ENCODE data around the gene CITED1.

CITED1 gene

DNA sequence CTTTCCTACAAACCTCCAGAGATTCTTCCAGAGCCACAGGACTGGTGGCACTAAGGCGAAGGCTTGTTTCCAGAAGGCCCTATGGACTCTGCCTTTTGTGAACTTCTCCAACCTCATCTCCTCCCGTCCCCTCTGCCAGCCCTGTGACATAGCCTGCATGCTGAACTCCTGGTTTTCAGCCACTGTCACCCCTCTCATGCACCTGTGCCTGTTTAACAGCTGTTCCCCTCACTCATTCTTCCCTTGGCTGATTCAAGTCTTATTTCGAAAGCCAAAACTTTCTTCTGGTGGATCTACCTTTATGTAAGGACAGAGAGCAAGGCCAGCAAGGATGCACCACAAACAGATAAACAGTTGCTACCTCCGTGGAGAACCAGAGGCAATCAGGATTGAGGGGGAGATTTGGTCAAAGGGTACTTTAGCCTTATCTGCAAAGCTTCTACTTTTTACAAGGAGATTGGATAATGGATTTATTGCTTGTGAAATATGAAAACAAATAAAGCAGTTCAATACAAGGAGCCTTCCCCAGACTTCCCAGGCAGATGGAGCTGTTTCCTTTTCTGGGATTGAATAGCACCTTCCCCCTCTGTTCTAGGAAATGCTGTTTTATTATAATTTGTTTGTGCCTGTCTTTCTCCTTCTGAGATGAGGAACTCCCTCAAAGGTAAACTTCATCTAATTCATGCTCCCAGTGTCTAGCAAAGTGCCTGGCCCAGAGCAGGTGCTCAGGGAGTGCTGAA is 5.7 kb downstream of the CITED1 start:
- no peak for FAIRE-seq
- TF ChIP-seq, protein P1, sequence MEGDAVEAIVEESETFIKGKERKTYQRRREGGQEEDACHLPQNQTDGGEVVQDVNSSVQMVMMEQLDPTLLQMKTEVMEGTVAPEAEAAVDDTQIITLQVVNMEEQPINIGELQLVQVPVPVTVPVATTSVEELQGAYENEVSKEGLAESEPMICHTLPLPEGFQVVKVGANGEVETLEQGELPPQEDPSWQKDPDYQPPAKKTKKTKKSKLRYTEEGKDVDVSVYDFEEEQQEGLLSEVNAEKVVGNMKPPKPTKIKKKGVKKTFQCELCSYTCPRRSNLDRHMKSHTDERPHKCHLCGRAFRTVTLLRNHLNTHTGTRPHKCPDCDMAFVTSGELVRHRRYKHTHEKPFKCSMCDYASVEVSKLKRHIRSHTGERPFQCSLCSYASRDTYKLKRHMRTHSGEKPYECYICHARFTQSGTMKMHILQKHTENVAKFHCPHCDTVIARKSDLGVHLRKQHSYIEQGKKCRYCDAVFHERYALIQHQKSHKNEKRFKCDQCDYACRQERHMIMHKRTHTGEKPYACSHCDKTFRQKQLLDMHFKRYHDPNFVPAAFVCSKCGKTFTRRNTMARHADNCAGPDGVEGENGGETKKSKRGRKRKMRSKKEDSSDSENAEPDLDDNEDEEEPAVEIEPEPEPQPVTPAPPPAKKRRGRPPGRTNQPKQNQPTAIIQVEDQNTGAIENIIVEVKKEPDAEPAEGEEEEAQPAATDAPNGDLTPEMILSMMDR (IDR thresholded peaks at IDR 0.05; ENCODE audit: insufficient read depth, missing control alignments) = no peak
- no peak for DNase-seq (ENCODE audit: insufficient read length, low spot score)

DNA sequence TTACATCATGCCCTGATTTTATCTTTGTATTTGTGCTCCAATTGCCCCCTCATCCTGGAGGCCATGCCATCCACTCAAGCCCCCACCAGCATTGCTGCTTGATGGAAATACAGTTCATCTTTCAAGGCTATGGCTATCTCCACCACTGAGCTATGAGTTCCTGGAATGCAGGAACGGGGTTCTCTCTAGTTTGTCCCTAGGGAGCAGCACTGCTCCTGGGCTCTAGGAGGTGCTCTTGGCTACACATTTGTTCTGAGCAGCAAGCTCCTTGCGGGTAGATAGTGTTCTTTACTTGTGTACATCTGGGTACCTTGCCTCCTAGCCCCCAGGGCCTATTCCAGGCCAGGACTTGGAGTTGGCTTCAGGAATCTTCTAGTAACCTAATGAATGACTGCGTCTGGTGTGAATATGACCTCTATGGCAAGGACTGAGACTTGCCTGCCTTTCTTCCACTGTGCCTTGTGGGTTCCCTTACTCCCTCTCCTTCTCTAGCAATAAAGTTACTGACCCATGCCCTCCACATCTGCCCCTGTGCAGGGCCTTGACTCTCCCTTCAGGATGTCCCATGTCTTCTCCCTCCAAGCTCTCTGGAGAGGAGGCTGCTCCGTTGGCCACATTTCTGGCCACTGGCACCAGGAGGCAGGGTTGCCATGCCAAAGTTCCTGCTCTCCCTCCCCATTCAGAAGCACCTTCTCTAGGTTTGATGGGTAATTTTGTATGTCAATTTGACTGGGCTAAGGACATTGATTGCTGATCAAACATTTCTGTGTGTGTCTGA is 7.6 kb downstream of the CITED1 start:
- DNase-seq (ENCODE audit: insufficient read length, low spot score) = no peak
- TF ChIP-seq, protein P1 (IDR thresholded peaks at IDR 0.05; ENCODE audit: insufficient read depth, missing control alignments) = peak; percentile 19
- FAIRE-seq = no peak

DNA sequence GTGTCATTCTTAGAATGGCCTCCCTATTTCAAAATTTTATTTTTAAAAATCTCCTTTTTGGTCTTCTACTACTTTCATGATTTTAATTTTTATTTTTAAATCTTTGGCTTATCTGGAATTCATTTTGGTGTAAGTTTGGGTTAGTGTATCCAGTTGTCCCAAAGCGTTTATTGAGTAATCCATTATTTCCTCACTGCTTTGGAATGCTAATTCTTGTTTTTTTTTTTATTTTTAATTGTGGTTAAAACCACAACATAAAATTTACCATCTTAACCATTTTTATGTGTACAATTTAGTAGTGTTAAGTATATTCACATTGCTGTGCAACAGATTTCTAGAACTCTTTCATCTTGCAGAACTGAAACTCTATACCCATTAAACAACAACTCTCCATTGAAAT is 8.7 kb downstream of the CITED1 start:
- TF ChIP-seq, protein P1 (IDR thresholded peaks at IDR 0.05; ENCODE audit: insufficient read depth, missing control alignments) = no peak
- DNase-seq (ENCODE audit: insufficient read length, low spot score) (no peak), FAIRE-seq (no peak)

DNA sequence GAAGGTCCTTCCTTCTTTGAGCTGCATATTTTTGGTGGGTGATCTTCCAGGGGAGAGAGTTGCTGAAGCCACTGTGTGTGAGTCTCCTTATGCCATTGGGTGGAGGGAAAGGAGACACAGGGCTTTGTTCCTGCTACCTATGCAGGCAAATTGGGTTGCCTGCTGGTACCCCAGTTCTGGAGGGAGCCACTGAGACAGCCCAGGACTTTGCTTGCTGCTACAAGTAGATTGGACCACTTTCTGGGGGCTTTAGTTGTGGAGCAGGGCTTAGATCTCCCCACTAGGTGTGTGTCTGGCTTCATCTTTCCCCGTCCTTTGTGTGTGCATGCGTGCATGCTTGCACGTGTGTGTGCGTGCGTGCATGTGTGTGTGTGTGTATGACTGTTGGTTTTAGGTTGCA is 10.0 kb downstream of the CITED1 start:
- DNase-seq (ENCODE audit: insufficient read length, low spot score) = no peak
- FAIRE-seq = no peak
- TF ChIP-seq, protein P1 (IDR thresholded peaks at IDR 0.05; ENCODE audit: insufficient read depth, missing control alignments) = no peak

DNA sequence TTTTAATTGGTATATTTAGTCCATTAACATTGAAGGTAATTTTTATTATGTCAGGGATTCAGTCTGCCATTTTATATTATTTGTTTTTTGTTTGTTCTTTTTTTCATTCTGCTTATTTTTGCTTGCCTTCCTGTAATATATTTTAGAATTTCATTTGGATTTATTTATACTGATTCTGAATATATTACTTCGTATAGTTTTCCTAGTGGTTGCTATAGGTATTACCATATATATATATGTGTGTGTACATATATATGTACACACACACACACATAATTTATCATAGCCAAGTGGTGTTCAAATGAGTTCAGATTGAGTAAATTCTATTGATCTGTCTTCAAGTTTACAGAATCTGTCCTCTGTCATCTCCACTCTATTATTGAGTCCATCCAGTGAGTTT is 11.2 kb downstream of the CITED1 start:
- no peak for DNase-seq (ENCODE audit: insufficient read length, low spot score)
- no peak for FAIRE-seq
- TF ChIP-seq, protein P1 (IDR thresholded peaks at IDR 0.05; ENCODE audit: insufficient read depth, missing control alignments) = no peak

DNA sequence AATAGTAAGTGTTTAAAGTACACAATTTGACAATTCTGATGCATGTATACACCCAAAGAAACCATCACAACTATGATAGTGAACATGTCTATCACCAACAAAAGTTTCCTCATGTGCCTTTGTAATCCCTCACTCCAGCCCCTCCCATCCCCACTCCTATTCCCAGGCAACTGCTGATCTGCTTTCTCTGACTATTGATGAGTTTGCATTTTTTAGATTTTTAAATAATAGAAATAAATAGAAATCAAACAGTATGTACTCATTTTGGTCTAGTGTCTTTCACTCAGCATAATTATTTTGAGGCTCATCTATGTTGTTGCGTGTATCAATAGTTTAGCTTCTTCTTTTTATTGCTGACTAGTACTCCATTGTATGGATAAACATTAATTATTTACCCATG is 23.4 kb downstream of the CITED1 start:
- FAIRE-seq (no peak), DNase-seq (ENCODE audit: insufficient read length, low spot score) (no peak)
- TF ChIP-seq, protein P1 (IDR thresholded peaks at IDR 0.05; ENCODE audit: insufficient read depth, missing control alignments) = no peak
